Measurements from ENCODE around the gene MARCHF2.
"Not testable (repeated sequence)": the region's sequence is repeated elsewhere in the genome, so short reads cannot be mapped to it uniquely, and the experiment has no call there.

The MARCHF2 gene

DNA sequence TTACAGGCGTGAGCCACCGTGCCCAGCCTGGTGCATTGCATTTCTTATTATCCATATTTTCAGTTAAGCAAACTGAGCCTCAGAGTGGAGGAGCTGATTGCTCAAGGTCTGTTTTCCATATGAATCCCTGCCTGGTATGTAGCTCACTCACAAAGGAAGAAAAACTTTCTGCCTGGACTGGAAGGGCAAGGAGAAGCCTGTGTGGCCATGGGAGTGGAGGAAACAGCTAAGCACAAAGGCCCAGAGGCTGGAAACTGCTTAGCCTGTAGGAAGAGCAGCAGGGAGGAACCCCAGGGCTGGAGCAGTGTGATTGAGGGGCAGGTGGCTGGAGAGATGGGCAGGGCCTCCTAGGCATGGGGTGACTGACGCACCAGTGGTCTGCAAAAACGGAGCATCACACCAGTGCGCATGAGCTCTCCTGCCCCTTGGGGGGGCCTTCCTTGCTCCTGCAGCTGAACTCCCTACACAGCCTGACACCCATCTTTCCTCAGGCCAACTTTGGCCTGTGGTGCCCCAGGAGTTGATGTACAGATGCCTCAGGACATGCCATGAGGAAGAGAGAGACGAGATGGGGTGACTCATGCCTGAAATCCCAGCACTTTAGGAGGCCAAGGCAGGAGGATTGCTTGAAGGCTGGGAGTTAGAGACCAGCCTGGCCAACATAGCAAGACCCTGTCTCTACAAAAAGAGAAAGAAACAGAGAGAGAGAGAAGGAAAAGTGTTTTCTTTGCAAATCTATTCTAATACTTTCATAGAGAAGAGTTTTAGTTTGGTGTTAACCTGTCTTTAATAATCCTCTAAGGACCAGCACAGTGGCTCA is 28.8 kb downstream of the MARCHF2 start:
- 76 to 78% methylated on average over 6 of the region's 6 CpGs for WGBS, 2 experiments
- peaks cover 4% of the 10 kb centered on the region for H3K36me3 ChIP-seq (ENCODE audit: control insufficient read depth, insufficient read depth, low read length)
- no peaks in the 10 kb centered on the region for H3K9me3 ChIP-seq (ENCODE audit: control insufficient read depth, low read length)
- H3K27ac ChIP-seq (ENCODE audit: insufficient read depth, low read depth, low read length, poor library complexity, severe bottlenecking) = no peak overlapping the region
- no peak overlapping the region for H3K4me3 ChIP-seq (ENCODE audit: insufficient read depth, low read depth, low read length)
- no peaks in the 10 kb centered on the region for H3K27me3 ChIP-seq (ENCODE audit: control insufficient read depth, insufficient read depth, low read length, poor library complexity, severe bottlenecking)
- peaks cover 10% of the 10 kb centered on the region for H3K4me1 ChIP-seq (ENCODE audit: control insufficient read depth, insufficient read depth, low read length)

DNA sequence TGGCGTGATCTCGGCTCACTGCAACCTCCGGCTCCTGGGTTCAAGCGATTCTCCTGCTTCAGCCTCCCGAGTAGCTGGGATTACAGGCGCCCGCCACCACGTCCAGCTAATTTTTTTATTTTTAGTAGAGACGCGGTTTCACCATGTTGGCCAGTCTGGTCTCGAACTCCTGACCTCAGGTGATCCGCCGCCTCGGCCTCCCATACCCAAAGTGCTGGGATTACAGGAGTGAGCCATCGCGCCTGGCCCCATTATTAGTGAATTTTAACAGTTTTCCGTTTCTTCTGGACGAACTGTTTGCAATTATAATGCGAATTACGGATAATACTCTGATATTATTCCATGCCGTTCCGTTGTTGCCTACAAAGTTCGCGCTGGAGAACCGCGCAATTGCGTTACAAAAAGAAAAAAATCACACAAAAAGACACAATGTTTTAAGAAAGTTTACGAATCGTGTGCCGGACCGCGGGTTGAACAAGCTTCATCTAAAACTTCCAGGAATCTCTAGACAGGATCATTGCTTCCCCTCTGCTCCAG is 31.1 kb downstream of the MARCHF2 start:
- Histone ChIP-seq H3K4me3 (ENCODE audit: insufficient read depth, low read depth, low read length) (peak overlapping the region; percentile 98), H3K27ac (ENCODE audit: insufficient read depth, low read depth, low read length, poor library complexity, severe bottlenecking) (peak overlapping the region; percentile 11), H3K4me1 (ENCODE audit: control insufficient read depth, insufficient read depth, low read length) (peaks cover 24% of the 10 kb centered on the region)
- not testable (repeated sequence) for H3K9me3 ChIP-seq (ENCODE audit: control insufficient read depth, low read length); H3K27me3 ChIP-seq (ENCODE audit: control insufficient read depth, insufficient read depth, low read length, poor library complexity, severe bottlenecking); H3K36me3 ChIP-seq (ENCODE audit: control insufficient read depth, insufficient read depth, low read length)
- 53 to 55% methylated on average over 32 of the region's 32 CpGs for WGBS, 2 experiments

DNA sequence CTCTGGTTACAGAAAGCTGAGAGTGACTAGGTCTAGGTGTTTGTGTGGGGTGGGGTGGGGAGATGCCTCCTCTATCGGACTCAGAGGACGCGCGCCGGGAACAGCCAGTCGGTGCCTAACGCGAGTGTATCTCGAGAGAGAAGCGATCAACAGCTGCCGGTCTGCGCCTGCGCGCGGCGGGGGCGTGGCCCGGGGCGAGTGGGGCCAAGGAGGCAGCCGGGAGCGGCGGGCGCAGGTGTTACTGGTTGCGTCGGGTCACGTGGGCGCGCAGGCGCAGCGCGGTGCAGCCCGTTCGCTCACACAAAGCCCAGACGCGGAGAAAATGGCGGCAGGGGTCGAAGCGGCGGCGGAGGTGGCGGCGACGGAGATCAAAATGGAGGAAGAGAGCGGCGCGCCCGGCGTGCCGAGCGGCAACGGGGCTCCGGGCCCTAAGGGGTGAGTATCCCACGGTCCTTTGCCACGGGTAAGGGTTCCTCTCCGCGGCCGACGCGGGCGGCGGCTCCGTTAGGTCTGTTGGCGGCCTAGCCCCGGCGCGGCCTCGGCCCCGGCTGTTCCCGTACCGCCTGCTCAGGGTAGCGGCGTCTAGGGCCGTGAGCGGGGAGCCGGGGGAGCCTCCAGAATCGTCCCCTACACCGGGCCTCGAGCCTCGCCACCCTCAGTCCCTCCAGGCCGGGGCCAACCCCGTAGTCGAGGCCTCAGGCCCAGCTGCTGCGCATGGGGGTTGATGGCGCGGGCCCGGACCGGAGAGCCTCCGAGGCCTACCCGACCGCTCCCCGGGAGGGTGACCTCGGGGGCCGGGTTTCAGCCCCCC is 31.8 kb downstream of the MARCHF2 start, which contains the start of gene HNRNPM:
Gene HNRNPM, plus strand, starts transcription at position 299 of the 811 bp plus-strand sequence. Its CDS starts 24 bp downstream, at position 323.
- Histone ChIP-seq H3K27ac (ENCODE audit: insufficient read depth, low read depth, low read length, poor library complexity, severe bottlenecking) (peak within 1 kb of the TSS; percentile 88), H3K36me3 (ENCODE audit: control insufficient read depth, insufficient read depth, low read length) (peaks cover 4% of the 10 kb centered on the region), H3K4me3 (ENCODE audit: insufficient read depth, low read depth, low read length) (peak within 1 kb of the TSS; percentile 98), H3K27me3 (ENCODE audit: control insufficient read depth, insufficient read depth, low read length, poor library complexity, severe bottlenecking) (no peaks in the 10 kb centered on the region), H3K4me1 (ENCODE audit: control insufficient read depth, insufficient read depth, low read length) (peaks cover 24% of the 10 kb centered on the region), H3K9me3 (ENCODE audit: control insufficient read depth, low read length) (no peaks in the 10 kb centered on the region)
- 0% methylated on average over 93 of the region's 93 CpGs for WGBS, 2 experiments

DNA sequence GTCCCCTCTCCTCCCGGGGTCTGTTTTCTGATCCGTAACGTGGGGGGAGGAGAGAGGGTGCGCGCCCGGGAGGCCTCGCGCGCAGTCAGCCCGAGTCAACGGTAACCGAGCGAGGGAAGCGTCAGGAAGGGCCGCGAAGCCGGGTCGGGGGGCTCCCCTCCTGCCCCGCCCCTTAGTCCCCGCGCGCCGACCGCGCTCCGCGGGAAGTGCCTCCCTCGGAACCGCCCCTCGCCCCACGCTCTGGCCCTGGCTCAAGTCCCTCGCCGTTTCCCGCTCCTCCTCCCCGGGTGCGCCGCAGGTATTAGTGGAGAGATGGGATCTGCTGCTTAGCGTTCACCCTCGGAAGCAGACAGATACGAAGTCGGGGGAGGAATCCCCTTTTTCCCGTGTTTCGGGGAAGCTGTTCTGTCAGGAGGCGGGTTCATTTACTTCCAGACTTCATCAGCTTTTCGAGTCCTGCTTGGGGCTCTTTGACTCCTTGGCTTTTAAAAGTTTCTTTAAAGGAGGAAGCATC is 32.4 kb downstream of the MARCHF2 start:
- H3K36me3 ChIP-seq (ENCODE audit: control insufficient read depth, insufficient read depth, low read length) = peaks cover 4% of the 10 kb centered on the region
- H3K9me3 ChIP-seq (ENCODE audit: control insufficient read depth, low read length) = no peaks in the 10 kb centered on the region
- H3K27me3 ChIP-seq (ENCODE audit: control insufficient read depth, insufficient read depth, low read length, poor library complexity, severe bottlenecking) = no peaks in the 10 kb centered on the region
- peak overlapping the region; percentile 88 for H3K27ac ChIP-seq (ENCODE audit: insufficient read depth, low read depth, low read length, poor library complexity, severe bottlenecking)
- peak overlapping the region; percentile 98 for H3K4me3 ChIP-seq (ENCODE audit: insufficient read depth, low read depth, low read length)
- peaks cover 29% of the 10 kb centered on the region for H3K4me1 ChIP-seq (ENCODE audit: control insufficient read depth, insufficient read depth, low read length)
- WGBS, 2 experiments = 0 to 1% methylated on average over 45 of the region's 45 CpGs

DNA sequence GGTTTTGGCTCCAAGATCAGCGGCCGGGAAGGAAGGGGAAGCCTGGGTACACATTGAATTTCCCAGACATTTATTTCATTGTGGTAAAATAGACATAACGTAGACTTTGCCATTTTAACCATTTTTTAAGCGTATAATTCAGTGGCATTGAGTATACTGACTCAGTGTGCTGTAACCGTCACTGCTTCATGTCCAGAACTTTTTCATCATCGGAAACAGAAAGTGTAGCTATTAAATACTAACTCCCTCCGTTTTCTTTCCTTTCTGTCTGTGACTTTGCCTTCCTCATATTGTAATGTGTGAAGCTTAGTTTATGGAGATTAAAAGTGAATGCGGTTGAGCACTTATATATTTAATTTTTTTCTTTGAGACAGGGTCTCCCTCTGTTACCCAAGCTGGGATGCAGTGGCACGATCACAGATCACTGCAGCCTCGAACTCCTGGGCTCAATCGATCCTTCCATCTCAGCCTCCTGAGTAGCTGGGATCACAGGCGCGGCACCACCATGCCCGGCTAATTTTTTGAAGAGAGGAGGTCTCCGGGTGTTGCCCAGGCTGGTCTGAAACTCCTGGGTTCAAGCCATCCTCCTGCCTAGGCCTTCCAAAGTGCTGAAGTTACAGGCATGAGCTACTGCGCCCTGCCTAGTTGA is 33.1 kb downstream of the MARCHF2 start:
- Histone ChIP-seq H3K9me3 (ENCODE audit: control insufficient read depth, low read length) (no peaks in the 10 kb centered on the region), H3K27me3 (ENCODE audit: control insufficient read depth, insufficient read depth, low read length, poor library complexity, severe bottlenecking) (no peaks in the 10 kb centered on the region), H3K27ac (ENCODE audit: insufficient read depth, low read depth, low read length, poor library complexity, severe bottlenecking) (no peak overlapping the region), H3K36me3 (ENCODE audit: control insufficient read depth, insufficient read depth, low read length) (peaks cover 4% of the 10 kb centered on the region), H3K4me1 (ENCODE audit: control insufficient read depth, insufficient read depth, low read length) (peaks cover 35% of the 10 kb centered on the region), H3K4me3 (ENCODE audit: insufficient read depth, low read depth, low read length) (peak overlapping the region; percentile 98)
- WGBS, 2 experiments = 39 to 42% methylated on average over 13 to 16 of the region's 16 CpGs

DNA sequence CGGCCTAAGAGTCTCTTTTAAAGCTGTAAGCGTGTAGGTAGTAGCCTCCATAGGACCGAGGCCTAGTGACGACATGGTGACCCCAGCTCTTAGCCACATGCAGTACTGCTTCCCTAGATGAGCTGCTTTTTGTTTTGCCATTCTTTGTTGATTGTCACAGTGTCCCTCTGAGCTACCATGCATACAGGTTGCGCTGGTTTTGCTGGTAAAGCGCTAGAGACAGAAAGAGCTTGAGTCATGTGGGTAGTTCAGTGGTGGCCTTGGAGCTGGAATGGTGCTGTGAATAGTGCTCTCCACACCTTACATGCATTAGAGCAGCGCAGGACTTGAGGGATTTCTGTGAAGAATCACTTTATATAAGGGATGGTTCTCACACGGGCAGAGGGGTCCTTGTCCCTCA is 36.7 kb downstream of the MARCHF2 start:
- no peaks in the 10 kb centered on the region for H3K9me3 ChIP-seq (ENCODE audit: control insufficient read depth, low read length)
- H3K36me3 ChIP-seq (ENCODE audit: control insufficient read depth, insufficient read depth, low read length) = peaks cover 4% of the 10 kb centered on the region
- H3K4me3 ChIP-seq (ENCODE audit: insufficient read depth, low read depth, low read length) = no peak overlapping the region
- no peaks in the 10 kb centered on the region for H3K27me3 ChIP-seq (ENCODE audit: control insufficient read depth, insufficient read depth, low read length, poor library complexity, severe bottlenecking)
- 85 to 87% methylated on average over 7 of the region's 8 CpGs for WGBS, 2 experiments
- no peak overlapping the region for H3K27ac ChIP-seq (ENCODE audit: insufficient read depth, low read depth, low read length, poor library complexity, severe bottlenecking)
- H3K4me1 ChIP-seq (ENCODE audit: control insufficient read depth, insufficient read depth, low read length) = peaks cover 39% of the 10 kb centered on the region

DNA sequence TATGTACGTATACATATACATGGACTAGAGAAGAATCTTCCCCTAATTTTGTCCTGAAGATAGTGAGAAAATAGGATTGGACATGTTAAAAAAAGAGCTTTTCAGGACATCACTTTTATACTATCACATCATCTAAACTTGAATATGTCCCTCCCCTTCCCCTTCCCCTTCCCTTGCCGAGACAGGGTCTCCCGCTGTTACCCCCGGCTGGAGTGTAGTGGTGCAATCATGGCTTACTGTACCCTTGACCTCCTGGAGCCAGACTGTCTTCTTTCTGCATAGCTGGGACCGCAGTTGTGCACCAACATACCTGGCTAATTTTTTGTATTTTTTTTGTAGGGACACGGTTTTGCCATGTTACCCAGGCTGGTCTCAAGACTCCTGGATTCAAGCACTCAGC is 38.3 kb downstream of the MARCHF2 start:
- 76 to 83% methylated on average over 5 to 6 of the region's 6 CpGs for WGBS, 2 experiments
- H3K27me3 ChIP-seq (ENCODE audit: control insufficient read depth, insufficient read depth, low read length, poor library complexity, severe bottlenecking) = no peaks in the 10 kb centered on the region
- peaks cover 35% of the 10 kb centered on the region for H3K4me1 ChIP-seq (ENCODE audit: control insufficient read depth, insufficient read depth, low read length)
- H3K36me3 ChIP-seq (ENCODE audit: control insufficient read depth, insufficient read depth, low read length) = peaks cover 5% of the 10 kb centered on the region
- no peaks in the 10 kb centered on the region for H3K9me3 ChIP-seq (ENCODE audit: control insufficient read depth, low read length)
- H3K4me3 ChIP-seq (ENCODE audit: insufficient read depth, low read depth, low read length) = no peak overlapping the region
- H3K27ac ChIP-seq (ENCODE audit: insufficient read depth, low read depth, low read length, poor library complexity, severe bottlenecking) = peak overlapping the region; percentile 1

DNA sequence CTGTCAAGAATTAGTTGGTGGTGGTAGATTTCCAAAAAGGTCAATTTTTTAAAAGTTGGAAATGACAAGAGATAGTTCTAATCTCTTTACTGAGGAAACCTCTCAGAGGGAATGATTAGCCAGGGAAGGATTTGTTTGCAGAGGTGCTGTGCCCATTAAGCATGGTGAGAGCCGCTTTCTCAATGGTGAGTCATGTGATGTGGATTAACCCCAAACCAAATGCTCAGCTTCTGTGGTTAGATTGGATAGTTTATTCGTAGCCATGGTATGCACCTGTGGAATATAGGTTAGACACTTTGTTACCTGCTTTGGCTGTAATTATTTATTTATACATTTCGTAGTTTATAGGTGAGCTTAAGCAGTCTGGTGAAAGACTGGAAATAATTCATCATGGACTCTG is 38.8 kb downstream of the MARCHF2 start:
- H3K4me3 ChIP-seq (ENCODE audit: insufficient read depth, low read depth, low read length) = no peak overlapping the region
- H3K27me3 ChIP-seq (ENCODE audit: control insufficient read depth, insufficient read depth, low read length, poor library complexity, severe bottlenecking) = no peaks in the 10 kb centered on the region
- peak overlapping the region; percentile 1 for H3K27ac ChIP-seq (ENCODE audit: insufficient read depth, low read depth, low read length, poor library complexity, severe bottlenecking)
- WGBS, 2 experiments = 83 to 86% methylated on average over 3 of the region's 3 CpGs
- H3K36me3 ChIP-seq (ENCODE audit: control insufficient read depth, insufficient read depth, low read length) = peaks cover 7% of the 10 kb centered on the region
- peaks cover 30% of the 10 kb centered on the region for H3K4me1 ChIP-seq (ENCODE audit: control insufficient read depth, insufficient read depth, low read length)
- H3K9me3 ChIP-seq (ENCODE audit: control insufficient read depth, low read length) = no peaks in the 10 kb centered on the region

DNA sequence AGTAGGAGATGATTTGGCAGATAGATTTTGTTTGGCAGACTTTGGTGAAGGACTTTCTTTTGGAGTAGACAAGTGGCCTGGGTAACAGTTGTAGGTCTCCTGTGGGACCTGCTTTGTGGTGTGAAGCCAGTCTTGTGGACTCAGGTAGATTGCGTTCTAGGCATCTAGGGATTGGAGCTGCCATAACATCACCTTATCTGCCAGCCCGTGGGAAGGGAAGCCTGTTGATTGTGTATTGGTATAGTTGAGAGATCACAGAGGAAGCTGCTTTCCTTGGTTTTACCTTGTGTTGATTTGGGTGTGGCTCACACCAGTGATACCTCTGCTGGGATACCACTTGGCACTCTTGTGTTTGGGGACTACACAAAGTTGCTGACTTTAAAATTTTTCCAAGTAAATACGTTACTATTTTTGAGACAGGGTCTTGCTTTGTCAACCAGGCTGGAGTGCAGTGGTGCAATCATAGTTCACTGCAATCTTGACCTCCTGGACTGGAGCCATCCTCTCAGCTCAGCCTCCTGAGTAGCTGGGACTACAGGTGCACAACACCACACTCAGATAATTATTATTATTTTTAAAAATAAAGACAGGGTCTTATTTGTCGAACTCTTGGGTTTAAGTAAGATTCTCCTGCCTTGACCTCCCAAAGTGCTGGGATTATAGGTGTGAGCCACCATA is 39.5 kb downstream of the MARCHF2 start:
- Histone ChIP-seq H3K4me3 (ENCODE audit: insufficient read depth, low read depth, low read length) (no peak overlapping the region), H3K36me3 (ENCODE audit: control insufficient read depth, insufficient read depth, low read length) (peaks cover 7% of the 10 kb centered on the region), H3K4me1 (ENCODE audit: control insufficient read depth, insufficient read depth, low read length) (peaks cover 27% of the 10 kb centered on the region), H3K27ac (ENCODE audit: insufficient read depth, low read depth, low read length, poor library complexity, severe bottlenecking) (no peak overlapping the region), H3K27me3 (ENCODE audit: control insufficient read depth, insufficient read depth, low read length, poor library complexity, severe bottlenecking) (no peaks in the 10 kb centered on the region), H3K9me3 (ENCODE audit: control insufficient read depth, low read length) (no peaks in the 10 kb centered on the region)
- WGBS, 2 experiments = 94 to 95% methylated on average over 4 of the region's 4 CpGs

Data from ectodermal cell (in vitro differentiated cells).